ENCODE results near the gene STPG3. TPM values are rescaled to one million over a fixed set of nuclear protein-coding genes. Genes with fewer than 3 reads are reported as not detected.
A peak's percentile ranks its signal among the peaks of the same experiment; 100 is the strongest.
"Not testable (repeated sequence)": the region's sequence is repeated elsewhere in the genome, so short reads cannot be mapped to it uniquely, and the experiment has no call there.

Gene STPG3
- total RNA-seq, 1 donor from 2014 or later, result not detected

- H3K4me1 Mint-ChIP-seq (ENCODE audit: unreplicated experiment); H3K36me3 Mint-ChIP-seq (ENCODE audit: low read depth, unreplicated experiment); H3K27ac Mint-ChIP-seq (ENCODE audit: unreplicated experiment); DNase-seq (ENCODE audit: low spot score); H3K27me3 Mint-ChIP-seq (ENCODE audit: unreplicated experiment); H3K9me3 Mint-ChIP-seq (ENCODE audit: unreplicated experiment); H3K4me3 Mint-ChIP-seq (ENCODE audit: unreplicated experiment): not testable (repeated sequence)
- TF ChIP-seq CTCF (IDR thresholded peaks at IDR 0.05; ENCODE audit: unreplicated experiment), result peak; percentile 54
Observed at GRCh38 chr9:137262173-137262908, 11.3 kb downstream of the STPG3 start.

DNA sequence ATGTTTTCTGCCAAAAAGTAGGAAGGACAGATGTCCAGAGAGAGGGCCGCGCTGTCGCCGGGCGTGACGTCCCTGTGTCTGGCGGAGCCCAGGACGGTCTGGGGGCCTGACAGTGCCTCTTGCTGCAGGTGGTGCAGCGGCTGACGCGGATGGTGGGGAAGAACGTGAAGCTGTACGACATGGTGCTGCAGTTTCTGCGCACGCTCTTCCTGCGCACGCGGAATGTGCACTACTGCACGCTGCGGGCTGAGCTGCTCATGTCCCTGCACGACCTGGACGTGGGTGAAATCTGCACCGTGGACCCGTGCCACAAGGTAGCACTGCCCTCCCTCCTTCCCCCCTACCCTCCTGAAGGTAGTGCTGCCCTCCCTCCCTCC, 11.8 kb downstream of the STPG3 start:
- TF ChIP-seq CTCF (IDR thresholded peaks at IDR 0.05; ENCODE audit: unreplicated experiment), result no peak
- Mint-ChIP-seq H3K27me3 (ENCODE audit: unreplicated experiment) (peaks cover 2% of the 10 kb centered on the region), H3K4me3 (ENCODE audit: unreplicated experiment) (no peak overlapping the region), H3K9me3 (ENCODE audit: unreplicated experiment) (no peaks in the 10 kb centered on the region), H3K36me3 (ENCODE audit: low read depth, unreplicated experiment) (peaks cover 4% of the 10 kb centered on the region), H3K4me1 (ENCODE audit: unreplicated experiment) (no peaks in the 10 kb centered on the region), H3K27ac (ENCODE audit: unreplicated experiment) (no peak overlapping the region)
- no peak for DNase-seq (ENCODE audit: low spot score)

- Mint-ChIP-seq H3K27me3 (ENCODE audit: unreplicated experiment) (peaks cover 5% of the 10 kb centered on the region), H3K4me3 (ENCODE audit: unreplicated experiment) (no peak overlapping the region), H3K27ac (ENCODE audit: unreplicated experiment) (no peak overlapping the region), H3K36me3 (ENCODE audit: low read depth, unreplicated experiment) (peaks cover 9% of the 10 kb centered on the region), H3K9me3 (ENCODE audit: unreplicated experiment) (no peaks in the 10 kb centered on the region), H3K4me1 (ENCODE audit: unreplicated experiment) (no peaks in the 10 kb centered on the region)
- no peak for DNase-seq (ENCODE audit: low spot score)
- no peak for TF ChIP-seq CTCF (IDR thresholded peaks at IDR 0.05; ENCODE audit: unreplicated experiment)
Observed at GRCh38 chr9:137263506-137263905, 12.4 kb downstream of the STPG3 start.

GRCh38 chr9:137264067-137264466, 13.0 kb downstream of the STPG3 start:
- H3K4me1 Mint-ChIP-seq (ENCODE audit: unreplicated experiment), result no peaks in the 10 kb centered on the region
- H3K27ac Mint-ChIP-seq (ENCODE audit: unreplicated experiment), result no peak overlapping the region
- H3K9me3 Mint-ChIP-seq (ENCODE audit: unreplicated experiment), result no peaks in the 10 kb centered on the region
- no peak overlapping the region for H3K4me3 Mint-ChIP-seq (ENCODE audit: unreplicated experiment)
- peaks cover 13% of the 10 kb centered on the region for H3K36me3 Mint-ChIP-seq (ENCODE audit: low read depth, unreplicated experiment)
- H3K27me3 Mint-ChIP-seq (ENCODE audit: unreplicated experiment), result peaks cover 5% of the 10 kb centered on the region
- no peak for TF ChIP-seq CTCF (IDR thresholded peaks at IDR 0.05; ENCODE audit: unreplicated experiment)
- DNase-seq (ENCODE audit: low spot score), result no peak

DNA sequence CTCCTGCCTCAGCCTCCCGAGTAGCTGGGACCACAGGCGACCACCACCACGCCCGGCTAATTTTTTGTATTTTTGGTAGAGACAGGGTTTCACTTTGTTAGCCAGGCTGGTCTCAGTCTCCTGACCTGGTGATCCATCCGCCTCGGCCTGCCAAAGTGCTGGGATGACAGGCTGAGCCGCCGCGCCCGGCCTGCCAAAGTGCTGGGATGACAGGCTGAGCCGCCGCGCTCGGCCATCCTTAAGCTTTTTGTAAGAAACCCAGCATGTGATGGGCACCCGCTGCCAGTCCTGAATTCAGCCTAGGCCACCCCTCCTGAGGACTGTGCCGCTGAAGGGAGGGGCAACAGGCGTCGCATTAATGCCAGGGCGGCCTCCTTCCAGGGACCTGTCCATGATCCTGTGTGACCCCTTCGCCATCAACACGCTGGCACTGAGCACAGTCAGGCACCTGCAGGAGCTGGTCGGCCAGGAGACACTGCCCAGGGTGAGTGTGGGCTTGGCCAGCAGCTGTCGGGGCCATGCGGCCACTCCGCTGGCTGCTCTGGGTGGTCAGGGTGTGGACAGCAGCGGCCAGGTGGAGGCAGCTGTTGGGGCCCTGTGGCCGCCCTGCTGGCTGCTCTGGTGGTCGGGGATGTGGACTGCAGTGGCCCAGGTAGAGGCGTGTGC, 14.5 kb downstream of the STPG3 start:
- no peak for TF ChIP-seq CTCF (IDR thresholded peaks at IDR 0.05; ENCODE audit: unreplicated experiment)
- Mint-ChIP-seq H3K9me3 (ENCODE audit: unreplicated experiment) (no peaks in the 10 kb centered on the region), H3K27me3 (ENCODE audit: unreplicated experiment) (peaks cover 5% of the 10 kb centered on the region), H3K4me3 (ENCODE audit: unreplicated experiment) (no peak overlapping the region), H3K27ac (ENCODE audit: unreplicated experiment) (no peak overlapping the region), H3K36me3 (ENCODE audit: low read depth, unreplicated experiment) (peaks cover 23% of the 10 kb centered on the region), H3K4me1 (ENCODE audit: unreplicated experiment) (no peaks in the 10 kb centered on the region)
- no peak for DNase-seq (ENCODE audit: low spot score)

Data from endothelial cell (in vitro differentiated cells).